ENCODE measurements around the gene FGFBP2. TPM values are rescaled to one million over a fixed set of nuclear protein-coding genes. Genes with fewer than 3 reads are reported as not detected.
A peak's percentile ranks its signal among the peaks of the same experiment; 100 is the strongest.

Gene FGFBP2
- total RNA-seq, 6 experiments from 2014 or later: 0.29 to 1.4 (median 0.92) TPM; not detected in 3

- Histone ChIP-seq H3K36me3 (no peaks in the 10 kb centered on the region), H3K4me3 (no peak overlapping the region), H3K27me3 (no peaks in the 10 kb centered on the region), H3K4me1 (no peaks in the 10 kb centered on the region), H3K27ac (no peak overlapping the region), H3K9me3 (no peaks in the 10 kb centered on the region)
- DNase-seq: no peak
- no peak for ATAC-seq
- intact Hi-C loops (cut with DNase I): no loop called here
- 73% methylated on average over 6 of the region's 6 CpGs for WGBS (ENCODE audit: insufficient coverage, low coverage, low lambda C conversion rate, missing lambda C conversion rate)
- TF ChIP-seq CTCF (IDR thresholded peaks at IDR 0.05) (no peak), POLR2A (IDR thresholded peaks at IDR 0.05) (no peak)
These were observed 26.4 kb upstream of the FGFBP2 start for GRCh38 chr4:15989424-15989823.

- no peaks in the 10 kb centered on the region for H3K36me3 ChIP-seq
- 22% methylated on average over 1 of the region's 1 CpG for WGBS (ENCODE audit: insufficient coverage, low coverage, low lambda C conversion rate, missing lambda C conversion rate)
- H3K27me3 ChIP-seq: no peaks in the 10 kb centered on the region
- no peak for DNase-seq
- H3K4me1 ChIP-seq: no peaks in the 10 kb centered on the region
- no peak for TF ChIP-seq POLR2A (IDR thresholded peaks at IDR 0.05)
- no peak for TF ChIP-seq CTCF (IDR thresholded peaks at IDR 0.05)
- ATAC-seq: peak in 3 of 4 donors; percentile 43 to 80 (median 43)
- H3K27ac ChIP-seq: no peak overlapping the region
- H3K9me3 ChIP-seq: no peaks in the 10 kb centered on the region
- no peak overlapping the region for H3K4me3 ChIP-seq
- intact Hi-C loops (cut with DNase I): no loop called here
These were observed 25.2 kb upstream of the FGFBP2 start for GRCh38 chr4:15988222-15988621.

GRCh38 chr4:15986907-15987306 lies 23.9 kb upstream of the FGFBP2 start:
- no peak for DNase-seq
- H3K36me3 ChIP-seq: no peaks in the 10 kb centered on the region

GRCh38 chr4:15983610-15984009 lies 20.6 kb upstream of the FGFBP2 start:
- Histone ChIP-seq H3K27ac (no peak overlapping the region), H3K4me1 (no peaks in the 10 kb centered on the region), H3K4me3 (no peak overlapping the region), H3K27me3 (no peaks in the 10 kb centered on the region), H3K9me3 (no peaks in the 10 kb centered on the region), H3K36me3 (no peaks in the 10 kb centered on the region)
- WGBS (ENCODE audit: insufficient coverage, low coverage, low lambda C conversion rate, missing lambda C conversion rate): 70% methylated on average over 2 of the region's 2 CpGs
- DNase-seq: no peak
- no peak for ATAC-seq
- intact Hi-C loops (cut with DNase I): no loop called here
- TF ChIP-seq CTCF (IDR thresholded peaks at IDR 0.05) (no peak), POLR2A (IDR thresholded peaks at IDR 0.05) (no peak)

More at GRCh38 chr4:15986907-15987306, 23.9 kb upstream of the FGFBP2 start:
- Histone ChIP-seq H3K27me3 (no peaks in the 10 kb centered on the region), H3K4me3 (no peak overlapping the region), H3K4me1 (no peaks in the 10 kb centered on the region), H3K27ac (no peak overlapping the region), H3K9me3 (no peaks in the 10 kb centered on the region)
- intact Hi-C loops (cut with DNase I): no loop called here
- WGBS (ENCODE audit: insufficient coverage, low coverage, low lambda C conversion rate, missing lambda C conversion rate): 46% methylated on average over 2 of the region's 5 CpGs
- no peak for TF ChIP-seq POLR2A (IDR thresholded peaks at IDR 0.05)
- no peak for TF ChIP-seq CTCF (IDR thresholded peaks at IDR 0.05)
- peak in 3 of 4 donors; percentile 20 to 73 (median 31) for ATAC-seq
